ENCODE results near the gene REG3G.

Gene REG3G

GRCh38 chr2:79025421-79025820 is at the start of gene REG3G:
Gene REG3G (plus strand): TSS chr2:79025702. CDS start chr2:79026094, 392 bp downstream.
- DNase-seq = no peak

DNA sequence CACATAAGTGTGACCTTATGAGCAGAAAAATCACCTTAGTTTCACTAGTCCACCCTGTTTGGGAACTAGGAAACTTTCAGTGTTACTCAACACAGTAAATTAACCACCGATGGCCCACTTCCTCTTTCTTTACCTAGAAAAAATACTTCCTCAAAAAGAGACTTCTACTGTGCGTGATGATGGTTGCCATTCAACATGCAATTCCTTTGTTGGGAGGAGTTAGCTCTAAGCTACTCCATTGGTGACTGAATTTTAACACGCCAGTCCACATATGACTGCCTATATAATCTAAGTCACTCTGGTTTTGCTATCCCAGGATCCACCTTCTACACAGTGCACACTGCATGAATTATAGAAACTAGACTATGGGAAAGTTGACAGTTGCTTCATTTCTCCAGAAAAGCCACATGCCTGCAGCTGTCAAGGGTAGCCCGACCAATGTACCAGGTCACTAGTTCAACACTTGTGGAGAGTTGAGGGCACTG is 47.8 kb upstream of the REG3G start:
- no peak for DNase-seq

DNA sequence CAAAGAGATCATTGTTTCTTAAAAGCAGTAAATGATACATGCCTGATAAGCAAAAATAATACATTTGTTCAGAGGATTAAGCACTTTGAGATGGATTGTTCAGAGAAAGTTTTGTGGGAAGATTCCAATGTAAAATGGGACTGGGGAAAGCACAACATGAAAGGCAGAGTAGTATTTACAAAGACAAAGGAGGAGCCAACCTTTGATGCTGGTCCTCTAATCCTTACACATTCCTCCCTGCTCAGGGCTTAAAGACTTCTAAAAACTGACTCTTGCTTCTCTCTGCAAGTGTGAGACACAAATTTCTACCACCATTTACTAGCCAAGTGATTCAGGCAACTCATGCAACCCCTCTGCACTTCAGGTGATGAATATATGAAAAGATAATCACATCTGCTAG is 47.2 kb upstream of the REG3G start:
- no peak for DNase-seq

GRCh38 chr2:78979380-78980151 is 45.9 kb upstream of the REG3G start:
- DNase-seq = no peak

DNA sequence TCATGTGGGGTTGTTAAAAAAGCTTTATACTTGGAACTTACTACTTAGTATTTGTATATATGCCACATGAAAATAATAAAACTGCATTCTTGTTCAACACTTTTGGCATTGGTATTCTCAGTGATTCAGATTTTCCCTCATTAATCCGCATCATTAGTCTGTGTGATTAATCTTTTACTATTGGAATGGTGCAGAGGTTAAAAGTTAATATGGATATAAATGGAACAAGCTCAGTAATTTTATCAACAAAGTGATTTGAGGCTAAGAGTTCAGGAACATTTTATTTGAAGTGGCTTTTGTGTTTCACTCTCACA is 45.4 kb upstream of the REG3G start:
- no peak for DNase-seq

- no peak for DNase-seq
Measured at GRCh38 chr2:78980871-78981270, 44.6 kb upstream of the REG3G start.

DNA sequence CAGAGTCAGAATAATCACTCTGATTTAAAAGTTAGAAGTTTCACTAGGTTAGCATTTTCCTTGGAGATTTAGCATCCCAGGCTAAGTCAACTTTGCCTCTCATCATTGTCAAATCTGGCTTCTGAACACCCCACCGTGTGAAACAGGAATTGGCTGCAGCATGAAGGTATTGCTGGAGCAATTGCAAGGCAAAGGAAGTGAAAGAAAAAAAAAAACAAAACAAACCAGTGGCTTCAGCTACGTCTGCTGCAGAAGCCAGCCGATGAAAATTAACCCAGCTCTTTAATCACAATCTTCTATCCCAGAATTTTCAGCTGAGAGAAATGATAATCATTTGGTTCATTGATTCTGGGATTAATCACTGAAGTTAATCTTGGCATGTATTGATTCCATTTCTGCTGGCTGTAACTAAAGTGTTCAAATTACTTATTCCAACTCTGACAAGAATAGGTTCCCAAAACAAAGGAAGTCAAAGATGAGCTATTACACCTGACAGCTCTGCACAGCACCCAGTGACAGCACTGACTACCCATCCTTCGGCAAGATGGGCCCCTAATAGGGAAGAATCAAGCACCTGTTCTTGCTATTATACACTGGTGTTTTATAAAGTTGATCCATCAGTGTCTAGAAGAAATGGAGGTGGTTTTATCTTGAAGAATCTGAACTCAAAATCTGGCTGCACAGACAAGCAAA is 42.7 kb upstream of the REG3G start:
- no peak for DNase-seq

DNA sequence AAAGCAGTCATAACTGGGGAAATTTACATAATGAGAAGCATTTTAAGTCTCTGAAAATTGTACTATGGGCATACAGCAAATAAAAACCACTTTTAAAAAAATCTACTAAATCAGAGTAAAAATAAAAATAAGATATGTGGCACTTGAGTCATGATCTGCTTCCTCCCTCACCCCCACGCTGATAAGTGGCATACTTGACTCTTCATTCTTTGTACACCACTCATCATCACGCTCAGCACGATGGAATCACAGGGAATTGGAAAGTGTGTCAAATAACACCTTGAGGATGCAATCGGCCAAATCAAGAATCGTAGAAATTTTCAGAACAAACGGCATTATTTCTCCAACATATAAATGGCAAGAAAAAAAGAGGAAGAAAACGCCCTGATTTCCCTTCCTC is 41.1 kb upstream of the REG3G start:
- no peak for DNase-seq

DNA sequence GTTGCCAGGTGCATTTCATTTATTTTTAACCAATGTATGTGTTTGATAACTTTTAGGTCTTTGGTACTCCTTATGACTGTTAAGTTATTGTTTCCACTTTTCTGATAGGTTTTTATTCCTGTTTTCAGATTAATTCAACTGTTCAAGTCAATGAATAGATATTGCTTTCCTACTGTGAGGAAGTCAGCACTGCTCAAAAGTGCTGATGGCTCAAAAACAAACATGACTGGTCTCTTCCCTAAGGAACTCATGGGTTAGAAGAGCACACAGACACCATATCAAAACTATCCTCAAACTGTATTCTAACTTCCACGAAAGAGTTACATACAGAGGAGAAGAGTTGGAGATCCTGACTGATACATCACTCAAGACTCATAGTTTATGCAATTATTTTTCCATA is 39.9 kb upstream of the REG3G start:
- DNase-seq = no peak

DNA sequence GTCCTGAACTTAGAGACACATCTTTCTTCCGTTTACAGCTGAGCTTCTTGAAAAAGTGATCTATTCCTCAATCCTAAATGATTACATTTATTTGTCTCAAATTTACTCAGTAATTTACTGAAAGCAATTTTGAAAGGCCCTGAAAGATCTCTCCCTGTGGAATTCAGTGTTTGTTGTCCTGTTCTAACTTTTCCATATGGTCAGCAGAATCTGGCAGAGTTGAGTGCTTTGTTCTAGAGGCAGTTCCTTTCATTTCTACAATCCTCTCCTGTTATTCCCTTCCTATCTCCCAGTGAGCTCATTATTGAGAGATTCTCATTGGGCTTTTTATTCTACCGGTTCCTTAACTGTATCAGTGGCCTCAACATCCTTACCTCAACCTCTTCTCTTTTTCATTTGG is 36.5 kb upstream of the REG3G start:
- no peak for DNase-seq

DNA sequence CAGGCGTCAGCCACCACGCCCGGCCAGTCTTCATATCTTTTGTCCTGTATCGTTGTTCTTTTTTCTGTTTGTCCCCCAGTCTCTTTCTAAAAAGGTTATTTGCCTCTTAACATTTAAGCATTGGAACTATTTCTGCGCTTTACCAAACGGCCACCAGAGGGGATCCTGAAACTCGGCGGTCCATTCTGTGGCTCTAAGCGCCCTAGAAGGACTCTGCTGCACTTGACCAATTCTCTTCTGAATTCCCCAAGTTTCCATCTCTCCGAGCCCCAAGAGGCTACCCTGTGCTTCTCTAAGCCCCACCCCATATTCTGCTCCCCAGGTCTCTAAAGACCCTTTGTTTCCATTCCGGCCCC is 33.1 kb upstream of the REG3G start:
- no peak for DNase-seq

GRCh38 chr2:78992807-78993517 is 32.5 kb upstream of the REG3G start:
- DNase-seq = no peak

GRCh38 chr2:78993518-78994148 is 31.9 kb upstream of the REG3G start:
- no peak for DNase-seq

DNA sequence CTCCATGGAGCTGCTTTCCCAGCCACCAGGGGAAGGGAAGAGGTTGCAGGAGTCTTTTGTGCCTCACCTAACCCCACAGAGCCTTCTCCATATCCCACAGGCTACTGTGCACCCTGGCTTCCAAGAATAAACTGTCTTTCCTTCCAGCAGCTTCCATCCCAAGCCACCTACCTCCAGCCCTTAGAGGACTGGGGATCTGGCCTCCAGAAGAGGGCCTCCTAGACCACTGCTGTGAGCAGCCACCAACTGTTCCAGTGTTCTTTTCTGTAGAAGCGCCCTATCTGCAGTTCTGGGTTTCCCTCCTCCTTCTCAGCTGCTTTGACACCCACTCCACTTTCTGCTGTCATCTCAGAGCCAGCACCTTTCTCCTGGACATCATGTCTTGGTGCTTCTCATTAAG is 30.7 kb upstream of the REG3G start:
- no peak for DNase-seq

DNA sequence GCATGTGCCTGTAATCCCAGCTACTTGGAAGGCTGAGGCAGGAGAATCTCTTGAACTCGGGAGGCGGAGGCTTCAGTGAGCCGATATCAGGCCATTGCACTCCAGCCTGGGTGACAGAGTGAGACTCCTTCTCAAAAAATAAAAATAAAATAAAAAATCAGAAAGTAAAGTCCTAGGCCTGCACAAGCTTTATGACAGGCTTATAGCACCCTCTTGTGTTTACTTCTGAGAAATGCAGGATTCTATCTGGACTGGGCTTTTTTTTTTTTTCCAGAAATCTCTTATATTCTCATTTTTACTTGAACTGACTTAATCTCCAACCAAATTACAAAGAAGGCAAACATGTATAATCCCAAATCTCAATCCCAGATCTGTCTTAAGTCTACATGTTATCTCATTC is 26.1 kb upstream of the REG3G start:
- no peak for DNase-seq

GRCh38 chr2:79000008-79000576 is 25.4 kb upstream of the REG3G start:
- no peak for DNase-seq

DNA sequence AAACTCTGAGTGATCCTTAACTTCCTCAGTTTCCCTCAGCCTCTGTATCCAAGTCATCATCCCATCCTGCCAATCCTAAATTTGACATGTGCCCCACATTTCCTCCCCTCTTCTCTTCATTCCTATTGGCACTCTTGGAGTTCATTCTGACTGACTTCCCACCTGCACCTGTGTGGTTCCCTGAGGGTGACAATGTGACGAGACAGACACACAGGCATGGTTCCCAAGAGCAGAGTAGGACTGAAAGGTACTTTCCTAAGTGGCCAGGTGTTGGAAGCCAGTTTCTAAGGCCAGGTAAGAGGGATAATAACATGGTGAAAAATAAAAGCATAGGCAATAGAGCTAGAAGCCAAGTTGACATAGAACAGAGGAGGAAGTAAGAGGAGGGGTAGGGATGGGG is 24.2 kb upstream of the REG3G start:
- DNase-seq = no peak

GRCh38 chr2:79004680-79005079 is 20.8 kb upstream of the REG3G start:
- no peak for DNase-seq

DNA sequence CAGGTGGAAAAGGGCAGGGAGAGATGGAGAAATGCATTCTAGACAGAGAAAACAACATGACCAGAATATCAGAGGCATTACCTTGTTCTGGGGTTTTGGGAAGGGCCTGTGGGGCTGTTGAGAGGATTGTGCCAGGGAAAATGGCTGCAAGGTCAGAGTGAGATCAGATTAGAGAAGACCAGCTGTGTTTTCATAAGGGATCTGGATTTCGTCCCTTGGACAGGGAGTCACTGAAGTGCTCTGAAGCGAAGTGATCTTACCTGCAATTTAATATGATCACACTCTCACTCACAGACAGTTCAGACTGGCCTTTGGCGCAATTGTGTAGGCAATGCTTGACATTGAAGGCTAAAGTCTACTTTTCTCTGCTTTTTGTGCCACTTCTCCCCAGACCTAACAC is 20.3 kb upstream of the REG3G start:
- DNase-seq = no peak

GRCh38 chr2:79009388-79009787 is 16.1 kb upstream of the REG3G start:
- DNase-seq = no peak

DNA sequence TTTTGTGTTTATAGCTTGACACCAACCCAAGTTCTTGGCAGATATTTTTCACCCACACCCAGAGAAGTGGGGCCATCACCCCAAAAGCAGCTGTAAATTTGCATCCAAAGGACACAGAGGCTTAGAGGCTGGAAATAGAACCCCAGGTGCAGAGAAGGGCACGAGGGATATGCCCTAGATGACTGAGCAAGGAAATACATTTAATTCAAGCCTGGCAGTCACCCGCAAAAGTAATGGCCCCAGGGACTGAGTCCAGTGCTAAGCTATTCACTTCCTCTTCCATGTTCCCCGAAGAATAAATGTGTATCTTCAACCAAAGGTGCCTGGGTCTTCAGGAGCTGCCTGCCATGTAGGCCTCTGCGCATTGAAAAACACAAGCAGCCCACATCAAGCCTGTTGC is 14.0 kb upstream of the REG3G start:
- no peak for DNase-seq

GRCh38 chr2:79013629-79014028 is 11.9 kb upstream of the REG3G start:
- no peak for DNase-seq

DNA sequence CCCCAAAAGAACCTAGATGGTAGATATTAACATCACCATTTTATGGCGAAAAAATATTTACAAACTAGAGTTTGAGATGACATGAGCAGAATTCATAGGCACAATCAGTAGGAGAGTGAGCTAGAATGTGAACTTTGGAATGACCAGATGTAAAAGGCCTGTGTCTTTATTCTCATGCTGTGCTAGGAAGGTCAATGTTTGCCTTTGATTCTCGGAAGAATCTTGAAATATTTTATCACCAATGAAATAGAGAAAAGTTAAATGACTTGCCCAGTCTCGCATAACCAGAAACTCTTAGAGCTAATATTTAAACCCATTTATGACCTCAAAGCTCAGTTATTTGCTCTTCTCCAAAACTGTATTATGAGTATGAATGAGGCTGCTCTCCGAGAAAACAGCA is 9.2 kb upstream of the REG3G start:
- DNase-seq = no peak

Data from SHP77 treated with DMSO at 0.1 percent for 48 hours (cell line).